B cell (primary cell): ENCODE results near the gene PGK2. TPM values are rescaled to one million over a fixed set of nuclear protein-coding genes. Genes with fewer than 3 reads are reported as not detected.

Source experiments
- ATAC-seq: fragments of 200-7000 bp; cut with Tn5 transposase; one replicate; pipeline ENCODE4 v1.10.0; 2021; ENCODE audit warnings: low read depth, mild to moderate bottlenecking, moderate number of reproducible peaks, moderate library complexity
- CTCF ChIA-PET: fragments of 350-600 bp; sonication (Branson Sonifier 250); formaldehyde crosslinking; loops from one replicate; lab custom pipeline; 2021; ENCODE audit warnings: antibody characterized with exemption, inconsistent platforms; lab: Charles Lee
- POLR2A ChIA-PET: fragments of 350-600 bp; sonication (Branson Sonifier 250); formaldehyde crosslinking; loops from one replicate; lab custom pipeline; 2021; ENCODE audit warnings: antibody characterized with exemption; lab: Charles Lee
- DNase-seq: peaks from one replicate; pipeline ENCODE4 v3.0.0; 2013
- H2AFZ ChIP-seq: 2 replicates; pipeline ENCODE4 v1.6.1; 2012; ENCODE audit warnings: mild to moderate bottlenecking, low read depth, low read length; ENCODE audit not compliant: insufficient read depth, poor library complexity, severe bottlenecking
- H3K27ac ChIP-seq, 2 donors: 1 replicate in 1 of 2; 2 replicates in 1 of 2; pipeline ENCODE4 v1.5.1; 2012 to 2013; ENCODE audit warnings: low read length in 2 of 2, mild to moderate bottlenecking in 2 of 2, moderate library complexity in 1 of 2
- H3K27me3 ChIP-seq, 4 experiments: fragments of 200-600 bp in 1 of 4; sonication (generic) in 1 of 4; replicated peaks in 1 of 4; 1 replicate in 2 of 4; 2 replicates in 2 of 4; pipeline versions ENCODE4 v1.6.1 to v1.7.0; 2013 to 2016; ENCODE audit warnings: low read length in 3 of 4, mild to moderate bottlenecking in 2 of 4, mixed read lengths in 1 of 4, moderate library complexity in 1 of 4; ENCODE audit not compliant: insufficient read depth in 4 of 4, control insufficient read depth in 3 of 4; ENCODE audit errors: control extremely low read depth in 1 of 4
- H3K36me3 ChIP-seq, 2 experiments: replicated peaks in 1 of 2; 1 replicate in 1 of 2; 2 replicates in 1 of 2; pipeline versions ENCODE4 v1.6.1 to v1.7.1; 2013; ENCODE audit warnings: low read length in 1 of 2; ENCODE audit not compliant: insufficient read depth in 2 of 2, control insufficient read depth in 1 of 2; ENCODE audit errors: control extremely low read depth in 1 of 2, extremely low read depth in 1 of 2
- H3K4me1 ChIP-seq, 2 donors: fragments of 200-600 bp in 1 of 2; sonication (generic) in 1 of 2; 1 replicate in 1 of 2; 2 replicates in 1 of 2; pipeline versions ENCODE4 v1.5.1 to v1.6.1; 2013 to 2017; ENCODE audit warnings: low read length in 2 of 2; ENCODE audit not compliant: control insufficient read depth in 2 of 2, insufficient read depth in 2 of 2
- H3K4me2 ChIP-seq: replicated peaks from 2 replicates; pipeline ENCODE3; 2012; ENCODE audit warnings: mild to moderate bottlenecking, low read depth, low read length; ENCODE audit not compliant: poor library complexity, severe bottlenecking
- H3K4me3 ChIP-seq, 5 experiments: fragments of 200-600 bp in 1 of 5; sonication (generic) in 1 of 5; 1 replicate in 3 of 5; 2 replicates in 2 of 5; pipeline versions ENCODE4 v1.5.1 to v1.7.0; 2011 to 2016; ENCODE audit warnings: low read length in 4 of 5, mild to moderate bottlenecking in 4 of 5, low read depth in 2 of 5, control low read depth in 1 of 5, moderate library complexity in 1 of 5; ENCODE audit not compliant: insufficient read depth in 1 of 5; ENCODE audit errors: control extremely low read depth in 1 of 5, extremely low read depth in 1 of 5
- H3K79me2 ChIP-seq: fragments of 200-600 bp; sonication (generic); one replicate; pipeline ENCODE4 v1.6.0; 2016; ENCODE audit warnings: low read length; ENCODE audit not compliant: control insufficient read depth, insufficient read depth
- H3K9ac ChIP-seq: fragments of 200-600 bp; sonication (generic); 2 replicates; pipeline ENCODE4 v1.6.1; 2017; ENCODE audit warnings: mild to moderate bottlenecking, low read length, moderate library complexity
- H3K9me3 ChIP-seq, 3 donors: one replicate each; pipeline versions ENCODE4 v1.6.1 to v1.7.1; 2013; ENCODE audit warnings: low read length in 2 of 3; ENCODE audit not compliant: control insufficient read depth in 2 of 3, insufficient read depth in 1 of 3; ENCODE audit errors: control extremely low read depth in 1 of 3
- H4K20me1 ChIP-seq: 2 replicates; pipeline ENCODE4 v1.6.0; 2012; ENCODE audit warnings: mild to moderate bottlenecking, low read length; ENCODE audit not compliant: insufficient read depth, control insufficient read depth, poor library complexity, severe bottlenecking
- H3K27ac Mint-ChIP-seq: one replicate; pipeline ENCODE4 v1.8.0; 2021; ENCODE audit warnings: mixed read lengths
- H3K27me3 Mint-ChIP-seq: one replicate; pipeline ENCODE4 v1.8.0; 2021; ENCODE audit warnings: mixed read lengths
- H3K4me1 Mint-ChIP-seq: one replicate; pipeline ENCODE4 v1.8.0; 2021; ENCODE audit warnings: mixed read lengths
- H3K4me3 Mint-ChIP-seq: one replicate; pipeline ENCODE4 v1.8.0; 2021; ENCODE audit warnings: mixed read lengths
- H3K9me3 Mint-ChIP-seq: one replicate; pipeline ENCODE4 v1.8.0; 2022; ENCODE audit warnings: mixed read lengths; ENCODE audit not compliant: insufficient read depth
- EZH2 ChIP-seq: IDR thresholded peaks from 2 replicates; pipeline ENCODE4 v1.6.1; 2012; ENCODE audit warnings: borderline replicate concordance, low read depth, mild to moderate bottlenecking, moderate library complexity, low read length; ENCODE audit not compliant: insufficient read depth, poor library complexity, severe bottlenecking
- whole genome bisulfite sequencing: methylation state at CpG from one replicate; pipeline ENCODE4 v1.1.5; 2013; ENCODE audit warnings: missing lambda C conversion rate; ENCODE audit not compliant: insufficient coverage; 5-methylcytosine and 5-hydroxymethylcytosine counted together
- intact Hi-C: fragments of 100-400 bp; cut with micrococcal nuclease; formaldehyde crosslinking; loops from one replicate; pipeline ENCODE4 v1.10.0; 2022
- polyA minus RNA-seq: library from RNA; depleted of rRNA, polyadenylated mRNA; stranded (reverse); fragments of >200 nt; gene quantifications from 2 replicates; pipeline ENCODE4 v1.2.3, GENCODE V29; 2012
- polyA plus RNA-seq: library from polyadenylated mRNA; depleted of rRNA; stranded (reverse); fragments of >200 nt; gene quantifications from 2 replicates; pipeline ENCODE4 v1.2.3, GENCODE V29; 2012
- total RNA-seq, 2 donors: library from RNA; stranded (reverse); fragments of 120-200 nt in 1 of 2; gene quantifications; 1 replicate in 1 of 2; 2 replicates in 1 of 2; pipeline versions ENCODE4 v1.2.3 to v1.2.4, GENCODE V29; 2013 to 2022
- TF ChIP-seq, protein P1 (sequence below): fragments of 200-600 bp; IDR thresholded peaks from one replicate; pipeline ENCODE4 v1.8.0; 2022; ENCODE audit warnings: antibody characterized with exemption, mild to moderate bottlenecking

The PGK2 gene
- total RNA-seq (not detected in 2 replicates), polyA plus RNA-seq (not detected in 2 replicates), polyA minus RNA-seq (not detected in 2 replicates)
- total RNA-seq (2013): not detected

DNA sequence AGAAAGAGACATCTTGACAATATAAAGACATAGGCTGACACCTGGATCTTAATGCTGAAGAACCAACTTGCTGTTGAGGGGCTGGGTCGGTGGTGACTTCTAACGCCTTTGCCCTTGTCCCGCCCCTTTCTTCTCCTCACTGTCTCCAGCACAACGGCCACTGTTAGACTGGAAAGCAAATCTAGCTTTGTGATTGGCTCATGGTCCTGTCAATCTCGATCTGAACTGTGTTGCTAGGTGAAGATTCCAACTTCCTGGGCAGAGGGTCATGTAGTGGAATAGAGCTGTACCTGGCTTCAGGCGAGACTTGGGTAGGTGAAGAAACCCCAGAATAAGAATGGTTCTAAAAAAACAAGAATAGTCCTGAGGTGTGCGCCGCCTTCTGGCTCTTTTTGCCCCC, at the start of gene PGK2:
Gene PGK2 (minus strand): TSS at position 110 of the 400 bp plus-strand sequence. CDS start 98 bp downstream, at position 12.
- Histone ChIP-seq H3K9me3 (no peaks in the 10 kb centered on the region), H3K9ac (no peak within 1 kb of the TSS), H3K36me3 (no peaks in the 10 kb centered on the region), H3K27me3 (no peaks in the 10 kb centered on the region), H3K27ac (no peak within 1 kb of the TSS), H3K4me3 (no peak within 1 kb of the TSS), H3K4me1 (no peaks in the 10 kb centered on the region), H3K4me2 (no peak within 1 kb of the TSS), H3K79me2 (no peaks in the 10 kb centered on the region), H4K20me1 (no peaks in the 10 kb centered on the region), H2AFZ (no peak within 1 kb of the TSS)
- POLR2A ChIA-PET: no interaction called here
- Mint-ChIP-seq H3K27me3 (no peaks in the 10 kb centered on the region), H3K9me3 (peaks cover 2% of the 10 kb centered on the region), H3K27ac (no peak within 1 kb of the TSS), H3K4me1 (no peaks in the 10 kb centered on the region), H3K4me3 (no peak within 1 kb of the TSS)
- 100% methylated on average over 3 of the region's 8 CpGs for WGBS
- ATAC-seq (no peak), DNase-seq (no peak)
- intact Hi-C loops: no loop called here
- TF ChIP-seq EZH2: no peak
- TF ChIP-seq, protein P1, sequence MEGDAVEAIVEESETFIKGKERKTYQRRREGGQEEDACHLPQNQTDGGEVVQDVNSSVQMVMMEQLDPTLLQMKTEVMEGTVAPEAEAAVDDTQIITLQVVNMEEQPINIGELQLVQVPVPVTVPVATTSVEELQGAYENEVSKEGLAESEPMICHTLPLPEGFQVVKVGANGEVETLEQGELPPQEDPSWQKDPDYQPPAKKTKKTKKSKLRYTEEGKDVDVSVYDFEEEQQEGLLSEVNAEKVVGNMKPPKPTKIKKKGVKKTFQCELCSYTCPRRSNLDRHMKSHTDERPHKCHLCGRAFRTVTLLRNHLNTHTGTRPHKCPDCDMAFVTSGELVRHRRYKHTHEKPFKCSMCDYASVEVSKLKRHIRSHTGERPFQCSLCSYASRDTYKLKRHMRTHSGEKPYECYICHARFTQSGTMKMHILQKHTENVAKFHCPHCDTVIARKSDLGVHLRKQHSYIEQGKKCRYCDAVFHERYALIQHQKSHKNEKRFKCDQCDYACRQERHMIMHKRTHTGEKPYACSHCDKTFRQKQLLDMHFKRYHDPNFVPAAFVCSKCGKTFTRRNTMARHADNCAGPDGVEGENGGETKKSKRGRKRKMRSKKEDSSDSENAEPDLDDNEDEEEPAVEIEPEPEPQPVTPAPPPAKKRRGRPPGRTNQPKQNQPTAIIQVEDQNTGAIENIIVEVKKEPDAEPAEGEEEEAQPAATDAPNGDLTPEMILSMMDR: no peak
- CTCF ChIA-PET: no interaction called here

DNA sequence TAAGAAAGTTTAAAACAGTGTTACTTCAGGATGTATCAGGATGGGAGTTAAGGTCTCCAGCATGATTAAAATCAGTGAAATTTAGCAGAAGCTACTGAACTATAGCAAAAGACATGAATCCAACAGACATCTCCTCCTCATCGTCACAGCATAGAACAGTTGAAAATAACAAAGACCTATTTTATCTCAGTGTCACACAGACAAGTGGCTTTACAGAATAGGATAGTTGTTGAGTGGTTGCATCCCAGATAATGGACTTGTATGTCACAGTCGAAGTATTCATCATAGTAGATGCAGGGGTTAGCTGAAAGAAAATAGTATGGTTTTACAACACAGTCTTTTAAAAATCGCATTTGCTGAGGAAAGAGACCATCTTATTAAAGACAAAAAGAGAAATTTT, 48.1 kb upstream of the PGK2 start:
- CTCF ChIA-PET: no interaction called here
- Mint-ChIP-seq H3K4me1 (no peaks in the 10 kb centered on the region), H3K27me3 (no peaks in the 10 kb centered on the region), H3K27ac (no peak overlapping the region), H3K4me3 (no peak overlapping the region), H3K9me3 (no peaks in the 10 kb centered on the region)
- WGBS: no CpG with 5 or more reads among the region's 3 CpGs
- Histone ChIP-seq H3K4me1 (no peaks in the 10 kb centered on the region), H3K27ac (no peak overlapping the region), H3K9me3 (no peaks in the 10 kb centered on the region), H2AFZ (no peak overlapping the region), H4K20me1 (no peaks in the 10 kb centered on the region), H3K4me3 (no peak overlapping the region), H3K4me2 (no peak overlapping the region), H3K9ac (no peak overlapping the region), H3K36me3 (no peaks in the 10 kb centered on the region), H3K27me3 (no peaks in the 10 kb centered on the region), H3K79me2 (no peaks in the 10 kb centered on the region)
- no peak for ATAC-seq
- DNase-seq: no peak
- no peak for TF ChIP-seq EZH2
- TF ChIP-seq, protein P1: no peak
- intact Hi-C loops: no loop called here
- POLR2A ChIA-PET: no interaction called here
